Skin of body (tissue), 2 donors: ENCODE measurements around the gene DPP3. TPM values are rescaled to one million over a fixed set of nuclear protein-coding genes. Genes with fewer than 3 reads are reported as not detected.
"Not testable (repeated sequence)": the region's sequence is repeated elsewhere in the genome, so short reads cannot be mapped to it uniquely, and the experiment has no call there.

ENCODE experiments used
- DNase-seq: peaks from one replicate; lab custom pipeline; 2025; lab: John Stamatoyannopoulos, UW
- total RNA-seq: library from RNA; depleted of rRNA; stranded (reverse); fragments of >200 nt; gene quantifications from one replicate; pipeline ENCODE4 v1.2.3, GENCODE V29; 2014

DPP3 gene
- total RNA-seq, 1 donor from 2014 or later = 16.0 TPM

DNA sequence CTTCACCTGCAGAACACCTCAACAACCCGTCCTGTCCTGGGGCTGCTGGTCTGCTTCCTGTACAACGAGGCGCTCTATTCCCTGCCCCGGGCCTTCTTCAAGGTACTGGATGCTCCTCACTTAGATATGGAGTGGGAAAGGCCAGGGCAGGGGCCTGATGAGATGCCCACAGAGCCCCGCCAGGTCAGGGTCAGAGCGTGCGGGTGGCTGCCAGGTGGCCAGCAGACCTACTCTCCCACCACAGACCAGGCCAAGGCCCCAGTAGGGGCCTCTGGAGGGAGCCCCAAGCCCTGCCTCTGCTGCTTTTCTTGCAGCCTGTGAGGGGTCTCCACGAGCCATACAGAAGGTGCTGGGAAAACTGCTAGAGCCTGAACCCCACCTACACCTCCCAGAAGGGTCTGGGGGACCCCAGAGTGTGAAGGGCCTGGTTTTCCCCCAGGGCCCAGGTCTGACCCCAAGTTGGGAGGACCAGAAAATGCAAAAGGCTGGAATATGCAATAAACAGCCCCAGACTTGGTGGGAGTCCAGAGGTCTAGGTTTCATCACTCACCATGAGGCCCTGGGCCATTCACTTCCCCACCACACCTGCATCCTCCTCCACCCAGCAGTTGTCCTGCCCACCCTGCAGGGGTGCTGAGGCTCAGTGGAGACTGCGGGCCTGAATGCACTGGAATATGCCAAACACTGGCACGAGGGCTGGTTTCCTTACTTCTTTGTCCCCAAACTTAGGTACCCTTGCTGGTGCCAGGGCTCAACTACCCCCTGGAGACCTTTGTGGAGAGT, 50.9 kb downstream of the DPP3 start:
- no peak for DNase-seq

GRCh38 chr11:66531841-66532240, 51.6 kb downstream of the DPP3 start:
- no peak for DNase-seq

GRCh38 chr11:66532784-66533183, 52.5 kb downstream of the DPP3 start:
- no peak for DNase-seq

- no peak for DNase-seq
Observed at GRCh38 chr11:66539170-66539869, 59.1 kb downstream of the DPP3 start.

- no peak for DNase-seq
Observed at GRCh38 chr11:66539870-66540213, 59.6 kb downstream of the DPP3 start.

GRCh38 chr11:66540598-66540997, 60.4 kb downstream of the DPP3 start:
- not testable (repeated sequence) for DNase-seq

GRCh38 chr11:66541892-66542291, 61.7 kb downstream of the DPP3 start:
- DNase-seq = no peak

DNA sequence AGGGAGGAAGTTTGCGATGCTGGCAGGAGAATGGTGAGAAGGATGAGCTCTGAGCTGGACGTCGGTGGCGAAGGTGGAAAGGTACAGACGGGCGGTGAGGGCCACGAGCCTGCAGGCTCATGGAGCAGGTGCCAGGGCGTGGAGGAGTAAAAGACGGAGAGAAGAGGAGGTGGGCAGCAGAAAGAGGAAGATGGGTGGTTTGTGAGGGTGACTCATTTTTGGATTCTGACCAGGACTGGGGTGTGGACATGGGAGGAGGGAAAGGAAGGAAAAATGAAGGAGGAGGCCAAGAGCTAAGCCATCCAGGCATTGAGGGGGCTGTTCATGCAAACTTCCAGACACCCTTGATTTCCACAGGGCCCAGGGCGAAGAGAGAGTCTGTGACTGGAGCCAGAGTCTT, 62.1 kb downstream of the DPP3 start:
- no peak for DNase-seq

GRCh38 chr11:66543263-66544107, 63.3 kb downstream of the DPP3 start:
- peak; percentile 21 for DNase-seq

GRCh38 chr11:66544952-66545351, 64.7 kb downstream of the DPP3 start:
- not testable (repeated sequence) for DNase-seq

DNA sequence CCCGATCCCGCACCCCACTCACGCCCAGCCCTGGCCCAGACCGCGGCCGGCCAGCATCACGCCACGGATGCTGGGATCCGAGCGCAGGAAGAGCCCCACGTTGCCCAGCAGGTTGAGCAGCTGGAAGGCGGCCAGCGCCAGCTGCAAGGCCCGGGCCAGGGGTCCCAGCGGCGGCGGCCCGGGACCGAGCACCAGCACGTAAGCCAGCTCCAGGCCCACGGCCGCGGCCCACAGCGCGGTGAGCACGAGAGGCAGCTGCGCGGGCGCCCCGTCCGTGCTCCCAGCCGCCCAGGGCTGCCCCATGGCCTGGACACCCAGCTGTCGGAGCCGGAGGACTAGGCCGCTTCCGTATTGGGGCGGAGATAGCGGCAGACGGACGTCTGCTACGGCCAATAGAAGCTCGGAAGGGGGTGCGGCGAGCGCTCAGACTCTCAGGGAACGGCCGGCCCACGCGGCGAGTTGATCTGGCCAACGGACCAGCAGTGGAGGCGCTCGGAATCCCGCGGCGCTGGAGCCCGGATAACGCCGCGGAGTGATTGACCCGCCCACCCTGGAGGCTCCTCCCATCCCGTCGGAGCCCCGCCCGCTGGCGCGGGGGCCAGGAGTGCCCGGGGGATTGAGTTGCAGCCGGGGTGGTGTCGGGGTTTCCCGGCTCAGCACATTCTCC, 65.6 kb downstream of the DPP3 start, which contains the start of gene ZDHHC24:
Gene ZDHHC24, minus strand, starts transcription at position 348 of the 667 bp plus-strand sequence. Its CDS starts 45 bp downstream, at position 303.
- DNase-seq = peak; percentile 80

DNA sequence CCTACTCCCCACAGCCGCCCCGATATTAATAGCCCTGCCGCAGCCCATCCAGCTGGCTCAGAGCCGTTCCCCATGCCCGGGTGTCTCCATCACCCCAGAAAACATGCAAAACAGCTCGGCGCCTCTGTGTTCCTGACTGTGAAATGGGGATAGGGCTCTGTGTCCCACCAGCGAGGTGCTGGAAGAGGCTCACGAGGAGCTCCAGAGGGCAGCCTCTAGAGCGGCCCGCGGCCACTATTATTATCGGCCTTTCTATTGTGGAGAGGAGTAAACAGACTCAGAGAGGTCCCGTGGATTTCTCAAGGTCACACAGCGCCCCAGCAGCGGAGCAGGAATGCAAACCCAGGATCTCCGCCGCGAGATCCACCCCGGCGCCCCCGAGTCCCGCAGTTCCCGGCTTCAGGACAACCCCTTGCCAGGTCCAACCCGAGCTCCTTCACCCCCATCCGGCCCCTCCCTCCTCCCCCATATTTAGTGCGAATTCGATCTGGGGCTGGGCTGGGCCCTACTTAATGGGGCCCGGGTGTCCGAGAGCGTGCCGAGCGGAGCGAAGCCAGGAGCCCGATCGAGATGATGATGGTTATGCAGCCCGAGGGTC, 66.2 kb downstream of the DPP3 start, which contains the start of gene ACTN3:
Gene ACTN3, plus strand, starts transcription at position 536 of the 598 bp plus-strand sequence. Its CDS starts 35 bp downstream, at position 571.
- no peak for DNase-seq

DNA sequence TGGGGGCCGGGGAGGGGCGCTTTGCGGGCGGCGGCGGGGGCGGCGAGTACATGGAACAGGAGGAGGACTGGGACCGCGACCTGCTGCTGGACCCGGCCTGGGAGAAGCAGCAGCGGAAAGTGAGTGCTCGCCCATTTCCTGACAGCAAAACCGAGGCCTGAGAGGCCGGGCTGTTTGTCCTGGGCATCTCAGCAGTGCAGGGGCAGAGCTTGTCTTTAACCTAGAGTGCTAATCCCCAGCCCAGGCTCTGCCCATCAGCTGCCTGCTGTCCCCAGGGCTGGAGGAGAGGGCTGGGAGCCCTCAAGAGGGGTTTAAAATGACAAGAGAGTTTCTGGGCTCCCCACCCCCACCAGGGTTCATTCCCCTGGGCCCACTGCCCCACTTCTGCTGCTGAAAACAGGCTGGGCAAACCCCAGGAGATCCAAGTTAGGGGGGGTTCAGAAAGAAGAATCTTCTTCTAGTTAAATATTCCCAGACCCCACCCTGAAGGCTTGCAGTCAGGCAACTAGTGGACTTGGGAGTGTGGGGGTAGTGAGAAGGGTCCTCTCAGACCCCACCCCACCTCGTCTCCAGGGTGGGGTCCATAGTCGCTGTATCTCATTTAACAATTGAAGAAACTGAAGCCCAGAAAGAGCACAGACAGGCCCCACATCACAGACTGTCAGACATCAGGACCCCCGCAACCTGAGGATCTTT, 66.9 kb downstream of the DPP3 start:
- no peak for DNase-seq

DNA sequence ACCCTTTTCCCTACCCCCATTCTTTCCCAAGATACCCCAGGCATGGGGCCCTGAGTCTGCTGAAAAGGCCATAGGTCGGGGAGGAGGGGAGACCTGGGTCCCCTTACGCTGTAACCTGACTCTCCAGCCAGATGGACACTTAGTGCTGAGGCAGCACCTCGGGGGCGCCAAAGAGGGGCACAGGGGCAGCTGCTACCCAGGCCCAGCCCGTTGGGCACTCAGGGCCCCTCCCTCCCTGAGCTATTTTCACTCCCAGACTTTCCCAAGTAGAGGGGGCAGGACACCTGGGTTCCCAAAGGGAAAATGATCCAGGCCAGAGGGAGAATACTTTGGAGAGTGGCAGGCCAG, 67.4 kb downstream of the DPP3 start:
- DNase-seq = no peak

GRCh38 chr11:66548041-66548440, 67.8 kb downstream of the DPP3 start:
- DNase-seq = no peak

GRCh38 chr11:66548774-66549630, 68.8 kb downstream of the DPP3 start:
- DNase-seq = no peak

- DNase-seq = no peak
Observed at GRCh38 chr11:66549696-66550095, 69.5 kb downstream of the DPP3 start.

- no peak for DNase-seq
Observed at GRCh38 chr11:66550887-66551286, 70.7 kb downstream of the DPP3 start.

DNA sequence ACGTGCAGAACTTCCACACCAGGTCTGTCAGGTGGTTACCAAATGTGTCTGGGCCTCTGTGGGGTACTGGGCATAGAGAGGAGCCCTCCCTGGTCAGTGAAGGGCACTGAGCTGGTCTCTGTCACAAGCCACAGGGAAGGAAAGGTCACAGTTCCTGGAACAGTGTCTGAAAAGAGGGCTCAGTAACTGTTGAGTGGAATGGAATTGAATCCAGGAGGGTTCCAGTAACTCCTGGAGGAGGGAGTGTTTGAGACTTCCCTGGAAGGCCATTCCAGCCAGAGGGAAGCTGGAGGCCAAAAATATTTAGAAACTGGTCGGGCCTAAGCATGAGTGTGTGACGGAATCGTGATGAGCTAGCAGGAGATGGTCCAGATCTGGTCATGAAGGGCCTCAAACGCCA, 74.4 kb downstream of the DPP3 start:
- no peak for DNase-seq
